Measurements from ENCODE around the gene ROBO1. TPM values are rescaled to one million over a fixed set of nuclear protein-coding genes. Genes with fewer than 3 reads are reported as not detected.

The ROBO1 gene
- total and polyA plus RNA-seq, 2 of the 8 experiments (the other 6 are each of a cell fraction or from before 2014, with no cell fraction given) = 51.4 to 91.0 TPM

GRCh38 chr3:79204351-79204750, 563.4 kb downstream of the ROBO1 start (continued):
- no peak for TF ChIP-seq JUND (IDR thresholded peaks at IDR 0.05; ENCODE audit: low read length)
- TF ChIP-seq YY1 (IDR thresholded peaks at IDR 0.05; ENCODE audit: low read depth, low read length) = no peak
